HG03378 (cell line): ENCODE results near the gene DSPP.
A peak's percentile ranks its signal among the peaks of the same experiment; 100 is the strongest.
"Not testable (repeated sequence)": the region's sequence is repeated elsewhere in the genome, so short reads cannot be mapped to it uniquely, and the experiment has no call there.

Experiments used
- ATAC-seq: cut with Tn5 transposase; IDR thresholded peaks from one replicate; pipeline ENCODE4 v1.9.1; 2021; ENCODE audit warnings: mild to moderate bottlenecking, moderate library complexity; ENCODE audit not compliant: unreplicated experiment

Gene DSPP

GRCh38 chr4:87608229-87608628 is at the start of gene DSPP:
TSS of gene DSPP (plus strand) at chr4:87608529. CDS start at chr4:87610909, 2,380 bp downstream.
- no peak for ATAC-seq

GRCh38 chr4:87559090-87559837 is 49.1 kb upstream of the DSPP start:
- peak; percentile 98 for ATAC-seq

- no peak for ATAC-seq
Measured at GRCh38 chr4:87560802-87561201, 47.5 kb upstream of the DSPP start.

GRCh38 chr4:87565746-87566145 is 42.6 kb upstream of the DSPP start:
- no peak for ATAC-seq

GRCh38 chr4:87566276-87566675 is 42.1 kb upstream of the DSPP start:
- ATAC-seq, result no peak

- no peak for ATAC-seq
Measured at GRCh38 chr4:87567191-87567590, 41.1 kb upstream of the DSPP start.

GRCh38 chr4:87570290-87570805 is 38.0 kb upstream of the DSPP start:
- no peak for ATAC-seq

GRCh38 chr4:87574376-87574775 is 34.0 kb upstream of the DSPP start:
- ATAC-seq, result not testable (repeated sequence)

GRCh38 chr4:87574996-87575395 is 33.3 kb upstream of the DSPP start:
- ATAC-seq, result no peak

- no peak for ATAC-seq
Measured at GRCh38 chr4:87575408-87575807, 32.9 kb upstream of the DSPP start.

- no peak for ATAC-seq
Measured at GRCh38 chr4:87575983-87576382, 32.3 kb upstream of the DSPP start.

GRCh38 chr4:87579478-87579877 is 28.9 kb upstream of the DSPP start:
- no peak for ATAC-seq

GRCh38 chr4:87580057-87580456 is 28.3 kb upstream of the DSPP start:
- no peak for ATAC-seq

GRCh38 chr4:87584222-87584908 is 24.0 kb upstream of the DSPP start:
- no peak for ATAC-seq

GRCh38 chr4:87589531-87589930 is 18.8 kb upstream of the DSPP start:
- no peak for ATAC-seq

- ATAC-seq, result no peak
Measured at GRCh38 chr4:87592124-87592523, 16.2 kb upstream of the DSPP start.

GRCh38 chr4:87601361-87601760 is 7.0 kb upstream of the DSPP start:
- no peak for ATAC-seq

GRCh38 chr4:87614292-87614890 is 6.1 kb downstream of the DSPP start:
- ATAC-seq, result no peak

- ATAC-seq, result no peak
Measured at GRCh38 chr4:87616268-87616667, 7.9 kb downstream of the DSPP start.

GRCh38 chr4:87620086-87620485 is 11.8 kb downstream of the DSPP start:
- no peak for ATAC-seq

GRCh38 chr4:87620491-87620890 is 12.2 kb downstream of the DSPP start:
- no peak for ATAC-seq

- no peak for ATAC-seq
Measured at GRCh38 chr4:87622303-87622702, 14.0 kb downstream of the DSPP start.
